ENCODE data around the gene RASGRP2.

The RASGRP2 gene

GRCh38 chr11:64739871-64740270, 4.1 kb downstream of the RASGRP2 start:
- no peak for DNase-seq (ENCODE audit: low spot score)

DNA sequence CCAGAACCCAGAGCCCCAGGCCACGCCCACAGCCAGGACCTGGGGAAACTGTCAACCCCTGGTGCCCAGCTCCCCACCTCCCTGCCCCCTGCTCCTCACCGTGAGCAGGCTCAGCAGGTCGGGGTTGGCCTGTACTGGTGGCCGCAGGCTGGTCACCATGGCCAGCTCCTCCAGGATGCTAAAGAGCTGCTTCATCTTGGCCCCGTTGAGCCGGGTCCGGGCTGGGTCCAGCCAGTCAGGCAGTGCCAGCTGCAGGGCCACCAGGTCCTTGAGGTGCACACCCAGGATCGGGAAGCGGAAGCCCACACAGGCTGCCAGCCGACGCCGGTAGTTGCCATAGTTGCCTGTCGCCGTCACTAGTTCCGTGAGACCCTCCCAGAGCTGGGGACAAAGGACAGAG, 7.3 kb downstream of the RASGRP2 start:
- DNase-seq (ENCODE audit: low spot score) = no peak

DNA sequence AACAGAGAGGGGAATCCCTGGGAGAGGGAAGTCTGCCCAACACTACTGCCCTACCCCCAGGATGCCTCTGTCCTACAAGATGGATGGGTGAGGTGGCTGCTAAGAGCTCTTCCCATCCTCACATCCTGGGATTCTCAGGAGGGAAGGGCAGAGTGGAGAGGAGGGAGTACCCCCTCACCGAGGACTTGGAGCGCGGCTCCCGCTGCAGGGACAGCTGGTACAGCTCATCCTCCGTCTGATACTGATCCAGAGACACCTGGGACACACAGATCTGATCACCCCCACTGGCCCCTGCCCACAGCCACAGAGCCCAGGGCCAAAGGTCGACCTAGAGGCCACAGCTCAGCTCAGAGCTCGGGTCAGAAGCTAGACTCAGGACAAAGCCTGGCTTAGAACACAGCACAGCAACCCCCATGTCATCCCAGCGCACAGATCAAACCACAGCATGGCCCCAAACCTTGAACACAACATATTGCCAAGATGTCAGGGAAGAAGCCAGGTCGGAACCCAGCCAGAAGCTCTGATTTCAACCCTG, 8.2 kb downstream of the RASGRP2 start:
- no peak for DNase-seq (ENCODE audit: low spot score)

GRCh38 chr11:64734811-64735724, 8.9 kb downstream of the RASGRP2 start:
- DNase-seq (ENCODE audit: low spot score) = no peak

- no peak for DNase-seq (ENCODE audit: low spot score)
These were observed 12.3 kb downstream of the RASGRP2 start for GRCh38 chr11:64731601-64732000.

DNA sequence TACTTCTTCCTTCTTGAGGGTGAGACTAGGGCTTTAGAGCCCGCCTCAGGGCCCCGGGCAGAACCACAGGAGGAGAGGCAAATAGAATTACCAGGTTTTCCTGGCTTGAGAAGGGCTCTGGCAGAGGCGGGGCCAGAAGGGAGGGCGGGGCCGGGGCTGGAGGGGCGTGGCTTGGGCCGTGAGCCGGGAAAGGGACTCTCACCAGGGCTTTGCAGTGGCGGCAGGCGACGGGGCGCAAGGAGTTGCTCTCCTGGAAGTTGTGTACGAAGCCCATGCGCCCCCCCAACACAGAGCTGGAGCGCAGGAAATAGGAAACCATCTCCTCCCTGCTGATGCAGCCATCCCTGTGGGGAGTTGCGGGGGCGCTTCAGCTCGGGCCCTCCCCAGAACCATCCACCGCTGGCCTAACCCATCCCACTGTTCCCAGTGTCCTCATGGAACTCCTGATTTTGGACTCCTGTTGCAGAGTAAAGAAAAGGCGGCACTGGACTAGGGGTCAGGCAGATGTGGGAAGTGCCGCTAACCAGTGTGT, 14.0 kb downstream of the RASGRP2 start:
- DNase-seq (ENCODE audit: low spot score) = no peak

DNA sequence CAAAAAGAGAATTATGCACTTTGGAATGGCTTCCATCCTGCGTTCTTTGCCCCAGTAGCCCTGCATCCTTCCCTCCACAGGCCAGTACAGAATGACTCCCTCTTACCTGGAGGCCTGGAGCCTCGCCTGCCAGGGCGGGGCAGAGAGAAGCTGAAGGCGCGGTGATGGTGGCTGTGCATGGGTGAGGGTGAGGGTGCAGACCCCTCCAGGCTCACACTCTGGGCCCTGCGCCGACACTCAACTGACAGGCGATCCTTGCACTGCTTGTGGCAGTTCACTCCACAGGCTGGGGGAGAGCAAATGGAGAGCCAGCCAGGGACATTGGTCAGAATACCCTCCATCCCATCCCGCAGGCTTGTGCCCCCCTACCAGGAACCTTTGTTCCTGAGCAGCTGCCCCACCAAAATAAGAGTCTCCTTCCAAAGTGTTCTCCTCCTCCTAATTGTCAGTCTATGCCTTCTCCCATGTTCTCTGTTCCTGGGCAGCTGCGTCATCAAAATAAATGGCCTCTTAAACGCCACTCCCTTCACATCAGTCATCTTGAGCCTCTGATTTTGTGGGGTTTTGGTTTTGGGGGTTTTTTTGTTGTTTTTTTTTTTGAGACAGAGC, 15.1 kb downstream of the RASGRP2 start:
- no peak for DNase-seq (ENCODE audit: low spot score)

DNA sequence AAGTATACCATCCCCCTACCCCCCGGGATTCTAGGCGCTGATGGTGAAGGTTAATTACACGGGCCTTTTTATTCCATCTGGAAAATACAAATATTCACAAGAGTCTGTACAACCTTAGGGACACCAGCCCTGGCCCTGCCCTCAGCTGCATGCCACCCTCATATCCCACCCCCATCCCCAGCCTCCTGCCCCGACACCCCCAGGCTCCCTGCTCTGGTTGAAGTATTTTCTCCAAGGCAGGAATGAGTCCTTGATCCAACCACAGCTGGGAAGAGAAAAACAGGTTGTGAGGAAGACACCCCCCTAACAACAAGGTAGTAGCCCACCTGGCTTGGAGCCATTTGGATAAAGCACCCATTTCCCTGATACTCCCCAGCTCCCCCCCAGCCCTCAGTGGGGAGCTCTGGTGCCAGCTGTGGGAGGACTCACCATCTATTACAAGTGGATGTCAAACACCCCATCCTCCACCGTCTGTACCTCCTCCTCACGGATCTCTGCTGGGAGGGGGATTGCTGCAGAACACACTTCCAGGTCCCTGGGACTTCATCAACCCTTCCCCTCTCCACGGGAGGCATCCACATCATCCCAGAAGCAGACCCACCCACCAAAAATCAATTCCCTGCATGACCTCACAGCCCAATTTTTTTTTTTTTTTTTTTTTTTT, 16.9 kb downstream of the RASGRP2 start:
- no peak for DNase-seq (ENCODE audit: low spot score)

- DNase-seq (ENCODE audit: low spot score) = no peak
These were observed 17.7 kb downstream of the RASGRP2 start for GRCh38 chr11:64726211-64726641.

DNA sequence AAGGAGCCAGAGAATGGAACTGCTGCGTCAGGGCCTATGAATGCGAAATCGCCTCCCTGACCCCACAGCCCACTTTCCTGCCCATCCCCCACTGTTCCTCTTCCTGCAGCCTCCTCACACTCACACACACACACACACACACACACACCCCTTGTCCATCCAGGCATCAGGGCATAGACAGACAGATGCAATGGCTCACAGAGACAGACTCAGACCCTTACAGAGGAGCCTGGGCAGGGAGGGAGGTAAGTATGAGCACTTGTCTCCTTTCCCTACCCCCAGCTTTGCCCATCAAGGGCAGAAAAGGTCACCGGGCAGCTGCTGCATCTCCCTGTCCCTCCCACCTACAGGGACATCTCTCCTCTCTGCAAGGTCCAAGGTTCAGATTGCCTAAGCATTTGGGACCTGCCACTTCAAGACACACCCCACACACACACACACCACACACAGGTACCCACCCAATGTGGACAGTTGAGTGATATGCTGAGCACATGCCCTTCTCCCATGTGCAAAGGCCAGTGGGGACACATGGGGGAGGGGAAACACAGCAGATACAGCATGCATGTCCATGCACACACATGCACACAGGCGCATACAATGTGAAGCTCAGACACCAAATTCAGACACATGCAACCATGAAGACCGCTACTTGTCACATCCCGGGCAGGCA, 18.9 kb downstream of the RASGRP2 start:
- DNase-seq (ENCODE audit: low spot score) = no peak

DNA sequence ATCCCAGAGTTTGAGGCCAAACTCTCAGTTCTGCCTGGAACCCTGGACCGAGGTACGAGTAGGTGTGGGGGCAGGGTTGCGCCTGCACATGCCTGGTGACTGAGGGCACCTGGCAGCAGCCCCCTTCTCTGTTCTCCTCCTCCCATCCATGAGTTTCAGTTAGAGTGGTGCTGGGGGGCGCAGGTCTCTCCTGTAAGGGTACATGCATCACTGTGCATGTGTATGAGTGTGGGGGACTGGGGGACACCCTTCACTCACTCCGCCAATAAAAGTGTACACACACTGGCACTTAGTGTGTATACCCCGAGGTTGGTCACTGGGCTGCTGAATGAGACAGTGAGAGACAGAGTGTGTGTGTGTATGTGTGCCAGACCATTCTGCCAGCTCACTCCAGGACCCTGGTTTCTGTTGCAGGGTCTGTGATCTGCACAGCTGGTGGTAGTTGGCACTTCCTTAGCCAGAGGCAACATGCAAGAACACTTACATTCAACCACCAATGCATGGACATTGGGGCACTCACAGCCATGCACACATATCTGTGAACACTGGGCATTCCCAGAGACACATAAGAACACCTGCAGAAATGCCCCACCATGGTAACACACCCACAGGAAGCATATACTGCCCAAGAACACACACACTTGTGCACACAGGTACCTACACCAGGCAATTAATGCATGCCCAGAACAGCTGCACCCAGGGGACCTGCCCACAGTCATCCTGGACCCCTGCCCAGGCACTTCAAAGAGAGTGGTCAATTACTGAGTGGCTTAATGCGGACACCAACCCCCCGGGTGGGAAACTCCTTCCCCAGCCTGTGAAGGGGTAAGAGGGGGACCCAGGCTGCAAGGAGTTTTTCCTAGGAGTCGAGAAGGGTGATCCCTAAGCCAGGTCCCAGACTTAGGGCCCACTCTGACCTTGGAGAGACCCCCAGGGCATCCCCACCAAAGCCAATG, 19.8 kb downstream of the RASGRP2 start:
- DNase-seq (ENCODE audit: low spot score) = no peak

DNA sequence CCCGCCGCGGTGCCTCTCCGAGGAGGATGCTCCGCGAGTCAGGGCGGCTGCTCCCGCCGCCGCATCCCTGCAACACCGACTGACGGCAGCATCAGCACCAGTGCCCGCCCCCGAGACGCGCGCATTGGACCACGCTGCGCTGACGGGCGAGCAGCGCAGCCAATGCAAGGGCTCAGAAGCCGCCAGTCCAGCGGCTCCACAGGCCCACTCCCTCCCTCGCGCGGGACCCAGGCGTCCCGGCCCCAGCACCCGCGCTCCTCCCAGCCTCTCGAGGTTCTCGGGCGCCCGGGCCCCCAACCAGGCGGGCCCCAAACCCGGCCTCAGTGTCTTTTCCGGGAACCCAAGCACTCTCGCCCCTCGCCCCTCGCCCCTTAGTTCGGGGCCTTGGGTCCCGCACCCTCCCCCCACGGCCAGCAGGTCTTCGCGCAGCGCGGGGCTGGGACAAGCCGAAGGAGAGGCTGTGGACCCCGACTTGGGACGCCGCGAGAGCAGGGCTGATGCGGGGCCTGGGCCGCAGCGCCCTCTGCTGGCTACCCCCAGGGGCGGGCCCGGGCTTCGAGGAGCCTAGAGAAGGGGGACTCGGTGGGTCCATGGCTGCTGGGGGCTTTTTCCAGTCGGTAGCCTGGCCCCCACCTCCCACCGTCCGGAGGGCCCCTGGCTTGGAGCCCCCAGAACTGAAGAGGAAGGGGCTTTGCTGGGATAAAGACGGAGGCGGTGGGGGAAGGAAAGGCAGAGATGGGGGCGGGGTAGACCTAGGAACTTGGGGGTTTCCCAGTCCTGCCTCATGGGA, 20.6 kb downstream of the RASGRP2 start, which contains the start of gene NRXN2:
Gene NRXN2, minus strand, starts transcription at position 81 of the 790 bp plus-strand sequence. CDS start 9,498 bp downstream, outside the sequence.
- DNase-seq (ENCODE audit: low spot score) = peak; percentile 85

- no peak for DNase-seq (ENCODE audit: low spot score)
These were observed 21.5 kb downstream of the RASGRP2 start for GRCh38 chr11:64722141-64723065.

GRCh38 chr11:64721359-64721699, 22.6 kb downstream of the RASGRP2 start:
- no peak for DNase-seq (ENCODE audit: low spot score)

DNA sequence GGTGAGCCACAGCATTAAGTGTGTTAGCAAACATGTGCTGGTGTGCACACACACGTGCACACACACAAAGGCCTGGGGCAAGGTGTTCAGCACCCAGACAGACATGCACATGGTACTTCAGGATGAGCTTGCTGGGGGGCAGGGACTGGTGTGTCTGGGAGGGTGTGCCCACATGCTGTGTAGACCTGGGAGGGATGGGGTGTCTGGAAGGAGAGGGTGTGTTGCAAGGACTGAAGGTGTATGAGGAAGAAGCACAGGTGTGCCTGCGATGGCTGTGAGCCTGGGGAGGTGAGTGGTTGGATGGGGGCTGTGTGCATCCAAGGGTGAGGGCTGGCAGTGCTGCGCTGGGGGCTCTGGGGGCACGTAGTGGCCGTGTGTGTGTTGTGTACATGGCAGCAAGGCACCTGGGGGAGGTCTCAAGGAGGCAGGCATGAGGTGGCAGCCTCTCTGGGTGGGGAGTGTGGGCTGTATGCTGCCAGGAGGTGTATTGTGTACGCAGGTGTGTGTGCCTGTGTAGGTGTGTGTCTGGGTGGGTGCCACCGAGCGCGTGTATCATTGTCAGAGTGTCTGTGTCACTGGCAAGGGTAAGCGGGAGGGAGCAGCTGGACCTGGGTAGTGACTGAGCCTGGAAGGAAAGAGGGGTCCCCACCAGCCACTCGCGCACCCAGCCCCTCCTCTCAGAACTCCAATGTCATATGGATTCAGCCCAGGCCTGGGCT, 23.1 kb downstream of the RASGRP2 start:
- no peak for DNase-seq (ENCODE audit: low spot score)

DNA sequence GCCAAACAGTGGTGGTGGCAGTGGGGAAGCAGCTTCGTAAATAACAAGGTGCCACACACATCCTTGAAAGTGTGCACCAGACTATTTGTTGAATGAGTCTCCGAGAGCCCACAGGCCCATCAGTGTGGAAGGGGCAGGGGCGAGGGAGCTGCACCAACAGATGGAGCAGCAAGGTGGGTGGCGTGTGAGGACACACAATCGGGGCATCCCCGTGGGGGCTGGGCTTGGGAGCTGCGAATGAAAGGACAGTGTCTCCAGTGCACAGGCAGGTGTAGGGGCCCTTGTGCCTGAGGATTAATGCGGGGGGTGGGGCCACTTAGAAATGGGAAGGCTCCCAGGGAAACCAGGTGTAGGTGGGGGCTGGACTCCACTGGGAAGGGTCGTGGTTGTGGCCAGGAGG, 23.8 kb downstream of the RASGRP2 start:
- DNase-seq (ENCODE audit: low spot score) = no peak

DNA sequence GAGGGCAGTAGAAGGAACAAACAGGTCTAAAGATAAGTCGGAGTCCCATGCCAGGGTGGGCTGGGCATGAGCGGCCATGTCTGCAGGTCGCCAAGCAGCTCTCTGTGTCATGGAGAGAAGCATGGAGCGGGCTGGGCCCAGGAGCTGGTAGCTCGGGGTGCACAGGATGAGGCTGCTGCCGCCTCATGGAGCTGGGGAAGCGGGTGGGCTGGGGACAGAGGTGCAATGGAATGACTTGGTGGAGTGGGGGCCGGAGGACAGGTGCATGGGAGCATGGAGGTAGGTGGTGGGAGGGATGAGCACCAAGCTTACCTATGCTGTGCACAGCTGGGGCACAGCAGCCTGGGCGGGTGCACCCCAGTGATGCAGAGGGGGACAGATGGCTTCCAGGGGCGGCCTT, 24.5 kb downstream of the RASGRP2 start:
- DNase-seq (ENCODE audit: low spot score) = no peak

- no peak for DNase-seq (ENCODE audit: low spot score)
These were observed 25.2 kb downstream of the RASGRP2 start for GRCh38 chr11:64718780-64719124.
